Neutrophil (primary cell): Measurements from ENCODE around the gene CNOT10.

Experiments used
- H3K27ac ChIP-seq: fragments of 200-600 bp; sonication (generic); 2 replicates; pipeline ENCODE4 v1.5.1; 2016; ENCODE audit warnings: mild to moderate bottlenecking, moderate library complexity
- H3K27me3 ChIP-seq: fragments of 200-600 bp; sonication (generic); 2 replicates; pipeline ENCODE4 v1.6.0; 2016; ENCODE audit warnings: mild to moderate bottlenecking
- H3K36me3 ChIP-seq: fragments of 200-600 bp; sonication (generic); 2 replicates; pipeline ENCODE4 v1.5.1; 2017
- H3K4me1 ChIP-seq, 2 experiments: fragments of 200-600 bp in 1 of 2; sonication (generic) in 1 of 2; 1 replicate in 1 of 2; 2 replicates in 1 of 2; pipeline versions ENCODE4 v1.5.1 to v1.6.1; 2013 to 2016; ENCODE audit warnings: low read depth in 1 of 2, low read length in 1 of 2, mild to moderate bottlenecking in 1 of 2, moderate library complexity in 1 of 2; ENCODE audit not compliant: control insufficient read depth in 1 of 2, insufficient read depth in 1 of 2
- H3K4me3 ChIP-seq, 2 experiments: fragments of 200-600 bp in 1 of 2; sonication (generic) in 1 of 2; 1 replicate in 1 of 2; 2 replicates in 1 of 2; pipeline ENCODE4 v1.5.1; 2013 to 2016; ENCODE audit warnings: low read depth in 1 of 2, low read length in 1 of 2, mild to moderate bottlenecking in 1 of 2, moderate library complexity in 1 of 2
- H3K9me3 ChIP-seq: fragments of 200-600 bp; sonication (generic); 2 replicates; pipeline ENCODE4 v1.5.1; 2016
- CTCF ChIP-seq: fragments of 200-600 bp; sonication (generic); IDR thresholded peaks from 2 replicates; pipeline ENCODE4 v1.5.1; 2016; ENCODE audit warnings: antibody characterized with exemption

The CNOT10 gene

GRCh38 chr3:32684029-32684799 lies 774 bp upstream of the CNOT10 start:
- Histone ChIP-seq H3K27me3 (peaks cover 4% of the 10 kb centered on the region), H3K9me3 (no peaks in the 10 kb centered on the region), H3K27ac (peak overlapping the region; percentile 95), H3K4me1 (peaks cover 18% of the 10 kb centered on the region in 2 experiments), H3K36me3 (no peaks in the 10 kb centered on the region), H3K4me3 (peak overlapping the region; percentile 80 to 87)
- TF ChIP-seq CTCF = no peak

- H3K36me3 ChIP-seq = no peaks in the 10 kb centered on the region
- H3K4me1 ChIP-seq = peaks cover 18% of the 10 kb centered on the region in 2 experiments
- H3K9me3 ChIP-seq = no peaks in the 10 kb centered on the region
- H3K4me3 ChIP-seq = peak overlapping the region; percentile 80 to 87
- peak overlapping the region; percentile 95 for H3K27ac ChIP-seq
- H3K27me3 ChIP-seq = peaks cover 2% of the 10 kb centered on the region
- TF ChIP-seq CTCF = no peak
Measured at GRCh38 chr3:32685543-32686185, 676 bp downstream of the CNOT10 start.

- Histone ChIP-seq H3K4me3 (no peak overlapping the region), H3K9me3 (no peaks in the 10 kb centered on the region), H3K4me1 (peaks cover 18% of the 10 kb centered on the region in 2 experiments), H3K27ac (peak overlapping the region; percentile 95), H3K27me3 (no peaks in the 10 kb centered on the region), H3K36me3 (no peaks in the 10 kb centered on the region)
- no peak for TF ChIP-seq CTCF
Measured at GRCh38 chr3:32686713-32687112, 1.7 kb downstream of the CNOT10 start.

GRCh38 chr3:32691847-32692246 lies 6.9 kb downstream of the CNOT10 start:
- no peaks in the 10 kb centered on the region for H3K27me3 ChIP-seq
- H3K4me3 ChIP-seq = no peak overlapping the region
- no peaks in the 10 kb centered on the region for H3K9me3 ChIP-seq
- peaks cover 3% of the 10 kb centered on the region for H3K36me3 ChIP-seq
- H3K27ac ChIP-seq = no peak overlapping the region
- TF ChIP-seq CTCF = no peak
- H3K4me1 ChIP-seq = no peaks in the 10 kb centered on the region

GRCh38 chr3:32696523-32696922 lies 11.5 kb downstream of the CNOT10 start:
- Histone ChIP-seq H3K27ac (no peak overlapping the region), H3K27me3 (no peaks in the 10 kb centered on the region), H3K4me3 (no peak overlapping the region), H3K9me3 (no peaks in the 10 kb centered on the region), H3K36me3 (peaks cover 3% of the 10 kb centered on the region), H3K4me1 (no peaks in the 10 kb centered on the region)
- TF ChIP-seq CTCF = no peak
